Measurements from ENCODE around the gene OXCT1.
A peak's percentile ranks its signal among the peaks of the same experiment; 100 is the strongest.

The OXCT1 gene

GRCh38 chr5:41707853-41708603 is 162.2 kb downstream of the OXCT1 start:
- H3K4me3 ChIP-seq (ENCODE audit: low read depth, low read length) = no peak overlapping the region
- in situ Hi-C loops (cut with HindIII; ENCODE audit: low pct_ligation_motif_present, low sequenced_read_pairs) = loop anchor here (25.0 kb wide), 1 partner anchor 129 kb away; no protein-coding TSS in a partner anchor
- no peak overlapping the region for H3K27ac ChIP-seq
- peak; percentile 61 for DNase-seq
- no peaks in the 10 kb centered on the region for H3K27me3 ChIP-seq (replicated peaks)
- TF ChIP-seq, protein P1, sequence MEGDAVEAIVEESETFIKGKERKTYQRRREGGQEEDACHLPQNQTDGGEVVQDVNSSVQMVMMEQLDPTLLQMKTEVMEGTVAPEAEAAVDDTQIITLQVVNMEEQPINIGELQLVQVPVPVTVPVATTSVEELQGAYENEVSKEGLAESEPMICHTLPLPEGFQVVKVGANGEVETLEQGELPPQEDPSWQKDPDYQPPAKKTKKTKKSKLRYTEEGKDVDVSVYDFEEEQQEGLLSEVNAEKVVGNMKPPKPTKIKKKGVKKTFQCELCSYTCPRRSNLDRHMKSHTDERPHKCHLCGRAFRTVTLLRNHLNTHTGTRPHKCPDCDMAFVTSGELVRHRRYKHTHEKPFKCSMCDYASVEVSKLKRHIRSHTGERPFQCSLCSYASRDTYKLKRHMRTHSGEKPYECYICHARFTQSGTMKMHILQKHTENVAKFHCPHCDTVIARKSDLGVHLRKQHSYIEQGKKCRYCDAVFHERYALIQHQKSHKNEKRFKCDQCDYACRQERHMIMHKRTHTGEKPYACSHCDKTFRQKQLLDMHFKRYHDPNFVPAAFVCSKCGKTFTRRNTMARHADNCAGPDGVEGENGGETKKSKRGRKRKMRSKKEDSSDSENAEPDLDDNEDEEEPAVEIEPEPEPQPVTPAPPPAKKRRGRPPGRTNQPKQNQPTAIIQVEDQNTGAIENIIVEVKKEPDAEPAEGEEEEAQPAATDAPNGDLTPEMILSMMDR (IDR thresholded peaks at IDR 0.05; ENCODE audit: low read depth, low read length, missing control alignments) = peak; percentile 69
- no peaks in the 10 kb centered on the region for H3K36me3 ChIP-seq (replicated peaks)

GRCh38 chr5:41695920-41696582 is 174.2 kb downstream of the OXCT1 start:
- no peak overlapping the region for H3K27ac ChIP-seq
- H3K27me3 ChIP-seq (replicated peaks) = no peaks in the 10 kb centered on the region
- in situ Hi-C loops (cut with HindIII; ENCODE audit: low pct_ligation_motif_present, low sequenced_read_pairs) = no loop called here
- DNase-seq = no peak
- TF ChIP-seq, protein P1 (IDR thresholded peaks at IDR 0.05; ENCODE audit: low read depth, low read length, missing control alignments) = peak; percentile 43
- no peak overlapping the region for H3K4me3 ChIP-seq (ENCODE audit: low read depth, low read length)
- no peaks in the 10 kb centered on the region for H3K36me3 ChIP-seq (replicated peaks)

DNA sequence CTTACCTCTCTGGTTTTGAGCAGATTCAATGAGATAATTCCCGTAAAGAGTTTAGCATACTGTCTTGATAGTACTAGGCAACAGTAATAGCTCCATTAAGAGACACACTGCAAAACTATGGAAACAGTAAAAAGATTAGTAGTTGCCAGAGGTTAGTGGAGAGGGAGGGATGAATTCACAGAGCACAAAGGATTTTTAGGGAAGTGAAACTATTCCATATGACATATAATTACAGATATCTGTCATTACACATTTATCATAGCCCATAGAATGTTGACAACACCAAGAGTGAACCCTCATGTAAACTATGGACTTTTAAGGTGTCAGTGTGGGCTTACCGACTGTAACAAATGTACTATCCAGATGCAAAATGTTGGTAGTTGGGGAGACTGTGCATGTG is 183.5 kb downstream of the OXCT1 start:
- no peak for DNase-seq
- Histone ChIP-seq H3K36me3 (replicated peaks) (no peaks in the 10 kb centered on the region), H3K27me3 (replicated peaks) (no peaks in the 10 kb centered on the region), H3K27ac (no peak overlapping the region), H3K4me3 (ENCODE audit: low read depth, low read length) (no peak overlapping the region)
- TF ChIP-seq, protein P1 (IDR thresholded peaks at IDR 0.05; ENCODE audit: low read depth, low read length, missing control alignments) = no peak
- in situ Hi-C loops (cut with HindIII; ENCODE audit: low pct_ligation_motif_present, low sequenced_read_pairs) = no loop called here

DNA sequence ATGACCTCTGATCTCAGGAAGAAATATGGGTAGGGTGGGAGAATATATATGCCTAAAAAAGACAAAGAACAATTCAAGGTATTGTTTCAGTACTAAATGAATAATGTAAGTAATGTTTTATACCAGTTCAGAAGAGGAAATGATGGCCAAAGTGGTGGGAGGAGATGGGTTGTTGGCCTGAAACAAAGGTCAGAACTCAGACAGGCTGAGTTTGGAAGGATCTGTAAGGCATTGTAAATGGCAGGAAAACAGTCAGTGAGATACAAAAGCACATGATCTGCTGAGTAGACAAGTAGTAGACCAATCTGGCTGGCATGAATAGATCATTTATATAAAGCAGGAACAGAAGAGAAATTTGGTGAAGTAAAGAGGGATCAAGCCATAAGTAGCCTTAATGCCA is 184.0 kb downstream of the OXCT1 start:
- H3K4me3 ChIP-seq (ENCODE audit: low read depth, low read length) = no peak overlapping the region
- no peak overlapping the region for H3K27ac ChIP-seq
- H3K36me3 ChIP-seq (replicated peaks) = no peaks in the 10 kb centered on the region
- TF ChIP-seq, protein P1 (IDR thresholded peaks at IDR 0.05; ENCODE audit: low read depth, low read length, missing control alignments) = no peak
- in situ Hi-C loops (cut with HindIII; ENCODE audit: low pct_ligation_motif_present, low sequenced_read_pairs) = no loop called here
- DNase-seq = no peak
- H3K27me3 ChIP-seq (replicated peaks) = no peaks in the 10 kb centered on the region

DNA sequence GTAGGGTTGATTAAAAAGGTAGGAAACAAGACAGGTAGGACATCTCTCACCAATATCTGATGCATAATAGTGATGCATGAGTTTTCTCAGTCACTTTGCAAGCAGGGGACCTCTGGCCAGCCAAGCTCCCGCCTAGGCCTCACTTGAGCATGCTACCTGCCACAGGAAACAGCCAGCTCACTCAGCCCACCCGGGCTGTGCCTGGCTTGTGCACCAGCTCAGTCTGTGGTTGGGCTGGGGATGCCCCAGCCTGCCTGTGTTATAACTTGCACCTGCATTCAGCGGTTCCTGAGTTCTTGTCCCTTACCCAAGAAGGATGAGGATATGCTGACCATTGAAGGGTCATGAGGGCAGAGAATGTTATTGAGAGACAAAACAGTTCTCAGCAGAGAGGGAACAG is 187.0 kb downstream of the OXCT1 start:
- no peak overlapping the region for H3K27ac ChIP-seq
- TF ChIP-seq, protein P1 (IDR thresholded peaks at IDR 0.05; ENCODE audit: low read depth, low read length, missing control alignments) = no peak
- H3K4me3 ChIP-seq (ENCODE audit: low read depth, low read length) = no peak overlapping the region
- H3K36me3 ChIP-seq (replicated peaks) = no peaks in the 10 kb centered on the region
- DNase-seq = no peak
- in situ Hi-C loops (cut with HindIII; ENCODE audit: low pct_ligation_motif_present, low sequenced_read_pairs) = no loop called here
- H3K27me3 ChIP-seq (replicated peaks) = no peaks in the 10 kb centered on the region

Measured in brain microvascular endothelial cell (primary cell).